ENCODE data around the gene LRRC9.
"Not testable (repeated sequence)": the region's sequence is repeated elsewhere in the genome, so short reads cannot be mapped to it uniquely, and the experiment has no call there.

LRRC9 gene

DNA sequence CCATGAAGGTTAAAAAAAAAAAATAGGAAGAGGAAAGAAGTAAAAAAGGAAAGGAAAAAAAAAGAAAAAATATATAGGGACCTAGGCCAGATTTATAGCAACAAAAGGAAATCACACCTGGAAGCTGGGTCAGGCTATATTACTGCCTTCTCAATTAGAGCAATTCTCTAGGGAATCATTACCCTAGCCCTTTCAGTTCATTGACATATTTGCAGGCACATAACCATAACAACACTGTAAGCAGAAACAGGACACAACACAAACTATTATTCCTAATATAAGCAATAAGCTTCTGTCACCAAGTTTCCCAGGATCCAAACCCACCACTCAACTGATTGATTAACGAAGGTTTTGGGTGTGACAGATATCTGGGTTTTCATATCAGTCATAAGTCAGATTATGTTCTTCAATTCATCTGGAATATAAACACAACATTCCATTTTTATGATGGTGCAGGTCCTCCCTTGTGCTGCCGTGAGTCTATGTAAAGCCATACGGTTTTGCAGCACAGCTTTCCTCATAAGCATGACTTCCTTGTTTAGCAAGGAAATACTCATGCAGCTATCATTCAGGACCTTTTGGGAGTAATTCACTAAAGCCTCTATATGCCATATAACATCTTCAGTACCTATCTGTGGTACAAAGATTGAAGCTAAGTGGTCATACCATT lies 176.0 kb downstream of the LRRC9 start:
- TF ChIP-seq, protein P1, sequence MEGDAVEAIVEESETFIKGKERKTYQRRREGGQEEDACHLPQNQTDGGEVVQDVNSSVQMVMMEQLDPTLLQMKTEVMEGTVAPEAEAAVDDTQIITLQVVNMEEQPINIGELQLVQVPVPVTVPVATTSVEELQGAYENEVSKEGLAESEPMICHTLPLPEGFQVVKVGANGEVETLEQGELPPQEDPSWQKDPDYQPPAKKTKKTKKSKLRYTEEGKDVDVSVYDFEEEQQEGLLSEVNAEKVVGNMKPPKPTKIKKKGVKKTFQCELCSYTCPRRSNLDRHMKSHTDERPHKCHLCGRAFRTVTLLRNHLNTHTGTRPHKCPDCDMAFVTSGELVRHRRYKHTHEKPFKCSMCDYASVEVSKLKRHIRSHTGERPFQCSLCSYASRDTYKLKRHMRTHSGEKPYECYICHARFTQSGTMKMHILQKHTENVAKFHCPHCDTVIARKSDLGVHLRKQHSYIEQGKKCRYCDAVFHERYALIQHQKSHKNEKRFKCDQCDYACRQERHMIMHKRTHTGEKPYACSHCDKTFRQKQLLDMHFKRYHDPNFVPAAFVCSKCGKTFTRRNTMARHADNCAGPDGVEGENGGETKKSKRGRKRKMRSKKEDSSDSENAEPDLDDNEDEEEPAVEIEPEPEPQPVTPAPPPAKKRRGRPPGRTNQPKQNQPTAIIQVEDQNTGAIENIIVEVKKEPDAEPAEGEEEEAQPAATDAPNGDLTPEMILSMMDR (IDR thresholded peaks at IDR 0.05; ENCODE audit: low read depth, low read length), result no peak
- in situ Hi-C loops (cut with HindIII; ENCODE audit: low sequenced_read_pairs), result no loop called here
- peak; percentile 56 for DNase-seq (ENCODE audit: low read depth, low spot score)
- no peak overlapping the region for H3K4me3 ChIP-seq (ENCODE audit: low read depth, low read length)

DNA sequence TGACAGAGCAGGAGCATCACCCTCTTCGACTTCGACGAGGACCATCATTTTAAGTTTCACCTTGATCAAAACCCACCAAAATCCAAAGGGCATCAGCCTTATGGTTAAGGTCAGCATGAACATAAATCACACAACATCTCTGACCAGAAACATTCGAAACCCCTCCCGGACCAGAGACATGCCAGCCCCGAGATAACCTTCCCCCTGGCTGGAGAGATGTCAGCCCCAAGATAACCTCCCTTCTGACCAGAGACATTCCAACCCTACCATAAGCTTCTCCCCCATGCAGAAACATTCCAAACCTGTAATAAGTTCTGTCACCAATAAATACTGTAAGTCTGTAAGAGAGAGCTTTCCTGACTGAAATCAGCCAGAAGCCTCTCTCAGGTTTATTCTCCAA lies 178.0 kb downstream of the LRRC9 start:
- DNase-seq (ENCODE audit: low read depth, low spot score), result no peak
- TF ChIP-seq, protein P1 (IDR thresholded peaks at IDR 0.05; ENCODE audit: low read depth, low read length), result no peak
- no peak overlapping the region for H3K4me3 ChIP-seq (ENCODE audit: low read depth, low read length)
- in situ Hi-C loops (cut with HindIII; ENCODE audit: low sequenced_read_pairs), result no loop called here

DNA sequence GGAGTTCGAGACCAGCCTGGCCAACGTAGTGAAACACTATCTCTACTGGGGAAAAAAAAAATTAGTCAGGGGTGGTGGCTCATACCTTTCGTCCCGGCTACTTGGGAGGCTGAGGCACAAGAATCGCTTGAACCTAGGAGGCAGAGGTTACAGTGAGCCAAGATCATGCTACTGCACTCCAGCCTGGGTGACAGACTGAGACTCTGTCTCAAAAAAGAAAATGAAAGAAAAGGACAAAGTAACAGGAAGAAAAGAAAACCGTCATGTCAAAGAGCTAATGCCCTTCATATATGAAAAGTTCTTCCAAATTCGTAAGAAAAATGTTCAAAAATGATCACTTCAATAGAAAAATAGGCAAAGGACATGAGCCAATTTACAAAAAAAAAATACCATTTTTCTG lies 179.9 kb downstream of the LRRC9 start:
- H3K4me3 ChIP-seq (ENCODE audit: low read depth, low read length); DNase-seq (ENCODE audit: low read depth, low spot score); in situ Hi-C loops (cut with HindIII; ENCODE audit: low sequenced_read_pairs): not testable (repeated sequence)

DNA sequence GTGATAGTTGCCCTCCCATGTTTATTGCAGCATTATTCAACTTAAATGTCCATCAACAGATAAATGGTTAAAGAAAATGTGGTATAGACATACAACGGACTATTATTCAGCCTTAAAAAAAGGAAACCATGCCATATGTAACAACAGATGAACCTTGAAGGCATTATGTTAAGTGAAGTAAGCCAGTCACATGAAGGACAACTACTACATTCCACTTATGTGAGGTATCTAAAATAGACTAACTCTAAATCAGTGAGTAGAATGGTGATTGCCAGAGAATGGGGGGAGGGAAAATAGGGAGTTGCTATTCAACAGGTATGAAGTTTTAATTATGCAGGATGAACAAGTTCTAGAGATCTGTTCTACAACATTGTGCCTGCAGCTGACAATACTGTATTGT lies 181.8 kb downstream of the LRRC9 start:
- in situ Hi-C loops (cut with HindIII; ENCODE audit: low sequenced_read_pairs), result no loop called here
- TF ChIP-seq, protein P1 (IDR thresholded peaks at IDR 0.05; ENCODE audit: low read depth, low read length), result no peak
- no peak for DNase-seq (ENCODE audit: low read depth, low spot score)
- H3K4me3 ChIP-seq (ENCODE audit: low read depth, low read length), result no peak overlapping the region

DNA sequence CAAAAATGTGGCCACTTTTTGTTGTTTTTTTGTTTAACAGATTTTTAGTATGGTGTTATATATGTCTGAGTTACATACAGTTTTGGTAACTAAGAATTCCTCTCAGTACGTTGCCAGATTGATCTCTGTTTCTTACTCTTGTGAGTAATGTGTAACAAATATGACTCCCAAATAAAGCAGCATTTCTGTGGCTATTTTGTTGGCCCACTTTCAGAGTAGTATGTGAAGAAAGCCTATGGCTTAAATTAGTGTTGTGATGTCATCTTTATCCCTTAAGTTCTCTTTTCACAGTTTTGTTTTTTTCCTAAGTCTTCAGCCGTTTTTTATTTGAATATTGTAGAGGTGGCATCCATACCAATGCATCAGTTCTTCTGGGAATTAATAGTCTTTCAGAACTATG lies 182.4 kb downstream of the LRRC9 start:
- in situ Hi-C loops (cut with HindIII; ENCODE audit: low sequenced_read_pairs), result no loop called here
- DNase-seq (ENCODE audit: low read depth, low spot score), result peak; percentile 83
- TF ChIP-seq, protein P1 (IDR thresholded peaks at IDR 0.05; ENCODE audit: low read depth, low read length), result no peak
- no peak overlapping the region for H3K4me3 ChIP-seq (ENCODE audit: low read depth, low read length)

DNA sequence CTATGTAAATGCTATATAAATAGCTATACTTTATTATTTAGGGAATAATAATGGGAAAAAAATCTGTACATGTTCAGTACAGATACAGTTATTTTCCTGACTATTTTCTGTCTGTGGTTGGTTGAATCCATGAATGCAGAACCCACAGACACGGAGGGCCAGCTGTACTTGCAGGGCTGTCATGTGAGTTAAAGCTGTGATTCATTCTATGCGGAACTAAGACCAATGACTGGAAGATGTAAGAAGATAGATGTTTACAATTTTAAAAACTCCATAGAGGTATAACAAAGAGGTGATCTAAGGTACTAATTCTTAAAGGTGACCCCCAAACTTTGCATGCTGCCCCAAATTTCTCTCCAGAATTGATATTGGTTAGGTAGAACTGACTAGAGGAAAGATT lies 186.4 kb downstream of the LRRC9 start:
- in situ Hi-C loops (cut with HindIII; ENCODE audit: low sequenced_read_pairs), result no loop called here
- H3K4me3 ChIP-seq (ENCODE audit: low read depth, low read length), result no peak overlapping the region
- TF ChIP-seq, protein P1 (IDR thresholded peaks at IDR 0.05; ENCODE audit: low read depth, low read length), result no peak
- peak; percentile 57 for DNase-seq (ENCODE audit: low read depth, low spot score)

DNA sequence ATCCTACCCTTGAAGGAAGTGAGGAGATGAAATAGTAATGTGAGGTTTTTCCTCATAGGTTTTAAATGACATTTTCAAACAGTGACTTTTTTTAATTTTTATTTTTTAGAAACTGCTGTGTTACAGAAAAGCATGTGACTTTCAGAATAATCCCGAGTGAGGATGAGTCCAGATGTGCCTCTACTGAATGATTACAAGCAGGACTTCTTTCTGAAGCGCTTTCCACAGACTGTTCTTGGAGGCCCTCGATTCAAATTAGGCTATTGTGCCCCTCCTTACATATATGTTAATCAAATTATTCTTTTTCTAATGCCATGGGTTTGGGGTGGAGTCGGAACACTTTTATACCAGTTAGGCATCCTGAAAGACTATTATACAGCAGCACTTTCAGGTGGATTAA lies 187.5 kb downstream of the LRRC9 start:
- in situ Hi-C loops (cut with HindIII; ENCODE audit: low sequenced_read_pairs), result no loop called here
- DNase-seq (ENCODE audit: low read depth, low spot score), result no peak
- H3K4me3 ChIP-seq (ENCODE audit: low read depth, low read length), result no peak overlapping the region
- TF ChIP-seq, protein P1 (IDR thresholded peaks at IDR 0.05; ENCODE audit: low read depth, low read length), result no peak
